NAMALWA (cell line): ENCODE data around the gene TMOD1.
"Not testable (repeated sequence)": the region's sequence is repeated elsewhere in the genome, so short reads cannot be mapped to it uniquely, and the experiment has no call there.

Source experiments
- DNase-seq: peaks from one replicate; pipeline ENCODE4 v3.0.0-alpha.2; 2015; ENCODE audit warnings: low spot score

The TMOD1 gene

DNA sequence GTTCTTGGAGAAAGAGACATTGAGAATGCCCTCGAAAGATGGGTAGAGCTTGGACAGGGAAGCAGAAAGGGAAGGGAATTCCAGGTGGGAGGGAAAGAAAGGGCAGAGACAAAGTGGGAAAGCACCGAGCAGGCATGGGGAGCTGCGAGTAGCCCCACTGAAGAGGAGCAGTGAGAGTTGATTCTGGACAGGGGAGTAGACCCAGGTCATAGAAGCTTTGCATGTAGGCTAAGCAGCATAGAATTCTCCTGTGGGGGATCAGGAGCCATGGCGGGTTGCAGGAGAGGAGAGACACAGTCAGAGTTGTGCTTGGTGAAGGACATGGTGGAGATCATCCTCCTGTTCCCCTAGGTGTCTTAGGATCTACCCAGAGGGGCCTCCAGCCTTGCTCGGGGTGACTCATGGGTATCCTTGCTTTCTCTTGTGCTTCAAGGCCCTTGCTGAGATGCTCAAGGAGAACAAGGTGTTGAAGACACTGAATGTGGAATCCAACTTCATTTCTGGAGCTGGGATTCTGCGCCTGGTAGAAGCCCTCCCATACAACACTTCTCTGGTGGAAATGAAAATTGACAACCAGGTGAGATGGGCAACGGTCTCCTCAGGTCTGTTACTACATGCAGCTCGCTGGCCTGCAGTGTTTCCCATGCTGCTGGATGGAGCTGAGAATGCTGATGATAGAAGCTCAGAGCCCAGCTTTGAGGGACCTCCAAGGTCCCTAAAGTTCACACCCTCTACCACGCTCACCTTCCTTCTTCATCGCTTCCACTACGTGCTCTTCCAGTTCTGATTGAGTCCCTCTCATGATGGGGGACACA is 67.2 kb downstream of the TMOD1 start:
- DNase-seq = no peak

DNA sequence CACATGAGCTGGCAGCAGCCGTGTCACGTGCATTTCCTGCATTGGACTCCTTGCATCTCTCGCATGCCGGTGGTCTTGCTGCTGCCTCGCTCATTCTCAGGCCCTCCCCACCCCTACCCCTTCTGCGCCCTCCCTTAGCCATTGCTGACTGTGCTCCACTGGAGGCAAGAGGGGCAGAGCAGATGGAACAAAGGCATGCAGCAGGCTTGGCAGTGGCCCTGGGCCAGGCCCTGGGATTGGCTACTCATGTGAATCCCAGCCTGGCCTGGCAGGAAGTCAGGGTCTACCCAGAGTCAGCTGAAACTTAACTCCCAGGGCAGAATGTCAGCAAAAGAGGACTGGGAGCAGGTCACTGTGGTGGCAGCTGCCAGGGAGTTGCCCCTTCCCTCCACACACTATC is 69.4 kb downstream of the TMOD1 start:
- no peak for DNase-seq

- no peak for DNase-seq
Measured at GRCh38 chr9:97571664-97572063, 70.2 kb downstream of the TMOD1 start.

- DNase-seq = no peak
Measured at GRCh38 chr9:97572196-97572891, 70.9 kb downstream of the TMOD1 start.

GRCh38 chr9:97572892-97573365 is 71.5 kb downstream of the TMOD1 start:
- DNase-seq = no peak

- DNase-seq = no peak
Measured at GRCh38 chr9:97573482-97574073, 72.1 kb downstream of the TMOD1 start.

DNA sequence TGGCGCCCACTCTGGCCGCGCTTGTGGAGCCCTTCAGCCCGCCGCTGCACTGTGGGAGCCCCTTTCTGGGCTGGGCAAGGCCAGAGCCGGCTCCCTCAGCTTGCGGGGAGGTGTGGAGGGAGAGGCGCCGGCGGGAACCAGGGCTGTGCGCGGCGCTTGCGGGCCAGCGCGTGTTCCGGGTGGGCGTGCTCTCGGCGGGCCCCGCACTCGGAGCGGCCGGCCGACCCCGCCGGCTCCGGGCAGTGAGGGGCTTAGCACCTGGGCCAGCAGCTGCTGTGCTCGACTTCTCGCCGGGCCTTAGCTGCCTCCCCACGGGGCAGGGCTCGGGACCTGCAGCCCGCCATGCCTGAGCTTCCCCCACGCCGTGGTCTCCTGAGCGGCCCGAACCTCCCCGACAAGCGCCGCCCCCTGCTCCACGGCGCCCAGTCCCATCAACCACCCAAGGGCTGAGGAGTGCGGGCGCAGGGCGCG is 72.7 kb downstream of the TMOD1 start:
- not testable (repeated sequence) for DNase-seq

- DNase-seq = not testable (repeated sequence)
Measured at GRCh38 chr9:97574921-97575672, 73.6 kb downstream of the TMOD1 start.

- DNase-seq = no peak
Measured at GRCh38 chr9:97575673-97576200, 74.3 kb downstream of the TMOD1 start.

DNA sequence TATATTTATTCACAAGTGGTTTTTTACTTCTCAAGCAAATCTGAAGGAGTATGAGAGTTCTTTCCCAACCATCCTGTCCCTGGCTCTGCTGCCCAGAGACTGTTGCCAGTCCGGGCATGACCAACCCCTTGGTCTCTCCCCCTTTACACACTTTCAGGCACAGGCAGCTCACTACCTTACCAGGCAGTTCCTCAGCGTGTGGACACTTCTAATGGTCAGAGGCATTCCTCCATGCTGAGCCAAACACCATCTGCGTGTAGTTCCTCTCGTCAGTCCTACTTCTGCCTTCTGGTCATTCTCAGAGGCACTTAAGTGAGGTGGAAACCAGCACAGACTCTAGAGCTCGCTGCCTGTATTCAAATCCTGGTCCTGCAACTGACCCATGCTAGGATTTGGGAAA is 75.6 kb downstream of the TMOD1 start:
- no peak for DNase-seq

DNA sequence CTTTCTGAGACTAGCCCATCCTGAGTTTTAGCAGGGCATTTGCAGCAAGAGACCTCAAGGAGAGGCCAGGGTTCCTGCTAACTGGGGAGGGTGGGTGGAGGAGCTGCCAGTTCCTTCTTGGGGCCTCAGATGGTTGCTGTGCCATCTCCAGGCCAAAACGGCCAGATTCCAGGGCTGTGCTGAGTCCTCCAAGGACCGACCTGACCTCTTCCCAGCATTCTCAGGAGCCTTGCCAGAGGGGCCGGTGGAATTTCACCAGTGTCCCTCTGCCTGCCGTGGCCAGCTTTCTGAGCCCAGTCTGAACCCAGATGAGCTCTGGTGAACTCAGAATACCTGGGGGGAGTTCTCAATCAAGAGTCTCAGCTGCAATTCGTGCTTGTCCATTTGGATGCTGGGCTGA is 77.4 kb downstream of the TMOD1 start:
- DNase-seq = no peak

- no peak for DNase-seq
Measured at GRCh38 chr9:97579914-97580313, 78.4 kb downstream of the TMOD1 start.

GRCh38 chr9:97581590-97581989 is 80.1 kb downstream of the TMOD1 start:
- not testable (repeated sequence) for DNase-seq

DNA sequence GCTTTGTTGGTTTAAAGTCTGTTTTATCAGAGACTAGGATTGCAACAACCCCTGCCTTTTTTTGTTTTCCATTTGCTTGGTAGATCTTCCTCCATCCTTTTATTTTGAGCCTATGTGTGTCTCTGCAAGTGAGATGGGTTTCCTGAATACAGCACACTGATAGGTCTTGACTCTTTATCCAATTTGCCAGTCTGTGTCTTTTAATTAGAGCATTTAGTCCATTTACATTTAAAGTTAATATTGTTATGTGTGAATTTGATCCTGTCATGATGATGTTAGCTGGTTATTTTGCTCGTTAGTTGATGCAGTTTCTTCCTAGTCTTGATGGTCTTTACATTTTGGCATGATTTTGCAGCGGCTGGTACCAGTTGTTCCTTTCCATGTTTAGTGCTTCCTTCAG is 83.3 kb downstream of the TMOD1 start:
- DNase-seq = not testable (repeated sequence)

DNA sequence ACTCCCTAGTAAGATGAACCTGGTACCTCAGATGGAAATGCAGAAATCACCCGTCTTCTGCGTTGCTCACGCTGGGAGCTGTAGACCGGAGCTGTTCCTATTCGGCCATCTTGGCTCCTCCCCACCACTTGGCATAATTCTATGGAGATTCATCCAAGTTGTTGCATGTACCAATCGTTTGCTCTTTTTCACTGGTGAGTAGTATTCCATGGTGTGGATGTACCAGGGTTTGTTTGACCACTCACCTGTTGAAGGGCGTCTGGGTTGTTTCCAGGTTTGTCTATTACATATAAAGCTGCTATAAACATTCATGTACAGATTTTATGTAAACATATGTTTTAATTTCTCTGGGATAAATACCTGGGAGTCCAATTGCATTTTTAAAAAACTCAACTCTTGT is 85.4 kb downstream of the TMOD1 start:
- DNase-seq = not testable (repeated sequence)

GRCh38 chr9:97591535-97591934 is 90.1 kb downstream of the TMOD1 start:
- DNase-seq = no peak

DNA sequence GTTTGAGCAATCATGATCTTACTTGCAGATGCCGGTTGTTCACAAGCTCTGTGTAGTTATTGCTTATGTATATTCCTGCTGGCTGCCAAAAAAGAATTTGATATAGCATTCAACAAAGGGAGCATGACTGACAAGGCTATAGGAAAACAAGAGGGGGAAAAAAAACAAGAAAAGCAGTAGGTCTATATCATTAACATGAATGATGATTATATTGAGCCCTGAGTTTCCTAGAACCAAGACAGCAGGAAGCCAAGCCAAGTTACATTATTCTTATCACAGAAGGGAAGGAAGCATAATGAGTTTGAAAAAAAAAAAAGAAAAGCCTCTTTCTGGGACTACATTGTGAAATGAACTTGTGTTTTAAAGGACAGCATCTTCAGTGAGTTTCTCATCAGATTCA is 90.7 kb downstream of the TMOD1 start:
- DNase-seq = no peak

GRCh38 chr9:97593960-97594359 is 92.5 kb downstream of the TMOD1 start:
- DNase-seq = no peak

DNA sequence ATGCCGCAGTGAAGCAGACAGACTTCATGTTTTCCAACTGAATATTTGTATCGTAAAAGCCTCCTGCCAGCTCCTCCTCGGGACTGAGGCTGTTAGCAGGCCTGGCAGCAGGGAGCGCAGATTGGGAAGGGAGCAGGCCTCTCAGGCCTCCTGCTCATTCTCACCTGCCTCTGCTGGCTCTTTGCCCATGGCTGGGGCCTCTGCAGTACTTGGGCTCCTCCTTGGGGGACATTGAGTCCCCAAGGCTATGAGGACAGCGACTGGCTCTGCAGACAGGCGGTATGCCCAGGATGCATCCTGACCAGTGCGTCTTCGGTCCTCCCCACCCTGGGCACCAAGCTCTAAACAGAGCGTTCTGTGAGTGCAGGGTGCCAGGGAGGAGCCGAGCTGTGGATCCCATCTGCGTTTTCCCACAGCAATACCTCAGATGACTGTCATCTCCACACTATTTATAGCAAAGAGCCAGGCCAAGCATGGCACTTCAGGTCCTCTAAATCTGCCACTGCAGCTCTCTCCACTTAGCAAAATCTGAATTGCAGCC is 93.0 kb downstream of the TMOD1 start:
- no peak for DNase-seq

DNA sequence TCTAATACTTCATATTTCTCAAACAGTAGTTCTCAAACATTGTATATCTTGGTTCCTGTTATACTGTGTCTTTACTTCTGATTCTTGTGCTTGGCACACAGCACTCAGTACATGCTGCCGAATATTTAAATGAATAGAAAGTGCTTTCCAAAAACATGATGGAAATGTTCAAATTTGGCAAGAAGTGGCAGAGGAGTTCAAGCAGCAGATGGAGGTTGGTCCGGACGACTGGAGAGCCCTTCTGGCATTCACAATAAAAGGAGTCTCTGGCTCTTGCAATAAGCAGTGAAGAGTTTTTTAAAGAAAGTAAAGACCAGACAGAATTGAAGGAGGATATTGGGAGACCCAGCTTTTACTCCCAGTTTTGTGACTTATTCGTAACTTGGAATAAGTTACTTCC is 95.4 kb downstream of the TMOD1 start:
- no peak for DNase-seq

DNA sequence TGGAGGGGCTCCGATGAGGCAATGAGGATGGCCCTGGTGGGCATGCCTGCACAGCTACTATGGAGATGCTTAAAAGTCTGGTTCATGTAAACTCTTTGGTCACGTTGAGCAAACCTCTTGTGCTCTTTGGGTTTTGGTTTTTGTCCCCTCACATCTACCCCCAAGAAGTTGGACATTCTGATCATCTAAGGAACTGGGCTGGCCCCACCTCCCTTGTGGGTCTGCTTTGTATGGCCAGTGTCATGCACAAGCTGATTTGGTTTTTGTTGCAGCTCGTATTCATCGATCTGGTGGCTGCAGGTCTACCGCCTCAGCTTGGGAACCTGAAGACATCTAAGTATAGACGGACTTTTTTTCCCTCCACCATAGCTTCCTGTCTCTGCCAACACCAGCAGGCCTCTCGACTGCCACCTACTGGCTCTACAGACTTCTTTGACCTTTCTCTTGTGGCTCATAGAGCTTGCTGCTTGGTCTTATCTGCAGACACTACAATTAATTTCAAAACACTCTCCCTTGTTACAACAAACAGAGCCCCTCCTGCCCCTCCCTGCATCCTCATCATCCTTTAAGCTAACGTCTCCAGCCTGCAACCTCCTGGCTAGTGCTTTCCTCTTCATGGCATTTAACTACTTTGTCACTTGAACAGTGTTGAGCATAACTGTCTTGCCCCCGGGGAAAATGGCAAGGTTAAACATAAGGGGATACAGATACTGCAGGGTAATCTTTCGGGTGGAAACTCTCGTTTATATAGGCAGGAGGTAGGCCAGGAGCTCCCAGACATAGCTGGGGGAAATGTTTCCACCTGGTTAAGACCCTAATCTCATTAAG is 97.2 kb downstream of the TMOD1 start:
- DNase-seq = peak; percentile 89
